Epidermal melanocyte (primary cell): ENCODE measurements around the gene NTRK2.

ENCODE experiments used
- DNase-seq: peaks from one replicate; pipeline ENCODE4 v3.0.0; 2011; ENCODE audit warnings: low spot score; ENCODE audit not compliant: insufficient read length

NTRK2 gene

DNA sequence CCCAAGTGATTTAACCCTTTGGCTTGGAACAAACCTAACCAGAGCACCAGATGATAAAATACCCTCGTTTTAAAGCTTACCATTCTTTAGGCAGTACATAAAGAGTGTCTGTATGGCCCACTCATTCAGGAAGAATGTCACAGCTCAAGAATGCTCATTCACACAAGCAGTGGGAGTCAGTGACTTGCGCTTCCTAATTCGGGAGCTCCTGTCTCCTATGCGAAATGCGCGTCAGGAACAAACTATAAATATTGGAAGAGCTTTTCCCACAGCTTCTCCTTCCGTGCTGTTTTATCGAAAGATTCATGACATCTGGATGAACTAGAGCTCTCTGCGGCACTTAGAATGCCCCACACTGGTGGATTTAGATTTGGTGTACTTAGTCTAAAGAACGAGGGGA is 66.6 kb downstream of the NTRK2 start:
- no peak for DNase-seq

GRCh38 chr9:84736536-84736935 is 67.0 kb downstream of the NTRK2 start:
- DNase-seq = no peak

GRCh38 chr9:84738353-84738752 is 68.8 kb downstream of the NTRK2 start:
- no peak for DNase-seq

DNA sequence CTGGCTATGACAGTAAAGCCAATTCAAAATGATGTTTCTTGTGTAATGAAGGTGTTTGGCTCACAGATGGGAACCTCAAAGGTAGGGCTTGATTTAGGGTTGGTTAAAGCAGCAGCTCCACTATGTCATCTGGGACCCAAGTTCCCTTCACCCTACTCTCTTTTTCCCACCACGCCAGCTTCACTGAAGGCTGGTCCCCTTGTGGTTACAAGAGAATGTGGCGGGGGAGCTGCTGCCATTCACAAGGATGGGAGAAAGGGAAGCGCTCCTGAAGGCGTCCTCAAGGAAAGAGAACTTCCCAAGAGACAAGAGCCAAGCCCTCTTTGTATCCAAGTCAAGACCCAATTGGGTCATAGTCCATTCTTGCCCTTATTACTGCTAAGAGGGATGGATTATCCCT is 72.7 kb downstream of the NTRK2 start:
- no peak for DNase-seq

GRCh38 chr9:84744195-84744594 is 74.7 kb downstream of the NTRK2 start:
- no peak for DNase-seq

DNA sequence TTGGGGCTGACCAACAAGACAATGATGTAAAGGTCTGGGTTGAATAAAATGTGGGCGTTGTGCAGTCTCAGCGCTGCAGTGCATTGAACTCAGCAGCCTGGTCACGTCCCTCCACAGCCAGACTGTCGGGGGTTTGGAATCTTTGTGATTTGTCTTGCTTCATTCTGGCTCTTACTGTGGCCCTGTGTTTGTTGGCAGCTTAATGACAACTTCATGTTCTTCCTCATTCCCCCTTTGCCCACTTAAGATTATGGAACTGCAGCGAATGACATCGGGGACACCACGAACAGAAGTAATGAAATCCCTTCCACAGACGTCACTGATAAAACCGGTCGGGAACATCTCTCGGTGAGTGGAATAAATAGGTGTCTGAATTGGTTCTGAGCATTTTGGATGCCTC is 75.2 kb downstream of the NTRK2 start:
- DNase-seq = no peak

GRCh38 chr9:84748112-84748511 is 78.6 kb downstream of the NTRK2 start:
- DNase-seq = no peak

DNA sequence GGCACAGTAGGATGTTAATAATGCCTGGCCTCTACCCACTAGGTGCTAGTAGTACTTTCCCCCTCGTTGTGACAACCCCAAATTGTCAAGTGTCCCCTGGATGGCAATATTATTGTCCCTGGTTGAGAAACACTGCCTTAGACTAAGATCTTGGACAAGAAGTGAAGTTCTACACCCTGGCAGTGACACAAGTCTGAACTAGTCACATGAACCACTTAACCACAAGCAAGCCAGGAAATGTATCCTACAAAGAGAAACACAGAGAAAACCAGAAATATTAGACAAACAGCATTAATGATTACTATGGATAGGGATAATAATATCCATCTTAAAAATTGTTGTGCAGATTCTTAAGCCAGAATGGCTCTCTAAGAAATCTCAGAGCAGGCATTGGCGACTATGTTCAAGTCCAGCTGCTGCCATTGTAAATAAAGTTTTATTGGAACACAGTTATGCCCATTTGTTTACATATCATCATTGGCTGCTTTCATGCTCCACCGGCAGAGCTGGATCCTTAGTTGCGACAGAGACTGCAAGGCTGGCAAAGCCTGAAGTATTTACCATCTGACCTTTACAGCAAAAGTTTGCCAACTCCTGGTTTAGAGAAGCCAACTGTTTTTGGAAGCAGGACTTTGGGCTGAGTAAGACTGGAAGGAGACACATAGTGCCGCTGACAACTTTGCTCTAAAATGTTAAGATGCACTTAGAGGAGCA is 80.8 kb downstream of the NTRK2 start:
- no peak for DNase-seq

GRCh38 chr9:84751921-84752320 is 82.4 kb downstream of the NTRK2 start:
- no peak for DNase-seq

GRCh38 chr9:84754461-84754860 is 84.9 kb downstream of the NTRK2 start:
- DNase-seq = no peak

GRCh38 chr9:84754881-84755280 is 85.4 kb downstream of the NTRK2 start:
- DNase-seq = no peak

- DNase-seq = no peak
Measured at GRCh38 chr9:84755380-84755779, 85.9 kb downstream of the NTRK2 start.

GRCh38 chr9:84756171-84756570 is 86.6 kb downstream of the NTRK2 start:
- no peak for DNase-seq

- no peak for DNase-seq
Measured at GRCh38 chr9:84756731-84757130, 87.2 kb downstream of the NTRK2 start.

- DNase-seq = no peak
Measured at GRCh38 chr9:84758817-84759216, 89.3 kb downstream of the NTRK2 start.

GRCh38 chr9:84759300-84759750 is 89.8 kb downstream of the NTRK2 start:
- DNase-seq = no peak

DNA sequence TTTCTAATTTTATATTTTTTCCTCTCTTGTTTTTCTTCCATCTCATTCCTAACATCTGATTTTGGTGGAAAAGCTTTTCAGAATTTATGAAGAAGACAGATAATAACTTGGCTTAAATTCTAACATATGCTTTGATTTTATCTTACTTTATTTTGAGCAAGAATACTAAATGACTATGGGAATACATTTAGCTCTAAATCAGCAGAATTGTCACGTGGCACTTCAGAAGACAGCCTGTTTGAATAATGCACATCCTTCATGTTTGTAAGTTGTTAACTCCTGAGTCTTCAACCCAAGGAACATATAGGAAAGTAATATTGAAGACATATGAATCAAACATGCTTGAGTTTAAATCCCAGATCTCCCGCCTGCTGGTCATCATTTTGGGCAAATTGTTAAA is 90.3 kb downstream of the NTRK2 start:
- DNase-seq = no peak

DNA sequence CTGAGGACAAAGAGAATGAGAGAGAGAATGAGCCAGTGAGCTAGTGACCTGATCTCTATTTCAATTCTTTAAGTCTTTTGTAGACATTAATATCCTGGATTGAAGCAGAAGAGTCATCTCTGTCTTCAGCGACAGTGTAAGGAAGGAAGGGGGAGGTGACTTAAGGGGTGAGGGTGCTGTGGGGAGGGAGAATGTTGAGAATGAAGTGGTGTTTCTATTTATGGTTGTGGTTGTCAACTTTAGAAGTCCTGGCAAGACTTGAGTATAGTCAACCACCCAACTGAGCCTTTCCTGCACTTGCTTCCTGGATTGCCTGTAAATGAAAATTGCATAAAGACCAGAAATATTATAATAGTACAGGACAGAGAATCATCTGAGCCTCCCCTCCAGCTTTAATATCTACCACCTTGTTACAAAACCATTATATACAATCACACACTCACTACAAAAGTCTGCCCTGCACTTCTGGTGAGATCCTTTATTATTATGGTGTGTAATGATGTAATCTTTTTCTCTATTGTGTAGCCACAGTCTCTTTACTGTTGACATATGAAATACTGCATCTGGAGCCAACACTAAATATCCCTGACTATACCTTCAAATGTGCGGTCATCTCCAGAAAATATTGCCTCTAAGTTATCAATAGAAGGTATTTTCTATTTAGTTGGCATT is 91.7 kb downstream of the NTRK2 start:
- no peak for DNase-seq

GRCh38 chr9:84772511-84772910 is 103.0 kb downstream of the NTRK2 start:
- no peak for DNase-seq

GRCh38 chr9:84773022-84773421 is 103.5 kb downstream of the NTRK2 start:
- DNase-seq = no peak

DNA sequence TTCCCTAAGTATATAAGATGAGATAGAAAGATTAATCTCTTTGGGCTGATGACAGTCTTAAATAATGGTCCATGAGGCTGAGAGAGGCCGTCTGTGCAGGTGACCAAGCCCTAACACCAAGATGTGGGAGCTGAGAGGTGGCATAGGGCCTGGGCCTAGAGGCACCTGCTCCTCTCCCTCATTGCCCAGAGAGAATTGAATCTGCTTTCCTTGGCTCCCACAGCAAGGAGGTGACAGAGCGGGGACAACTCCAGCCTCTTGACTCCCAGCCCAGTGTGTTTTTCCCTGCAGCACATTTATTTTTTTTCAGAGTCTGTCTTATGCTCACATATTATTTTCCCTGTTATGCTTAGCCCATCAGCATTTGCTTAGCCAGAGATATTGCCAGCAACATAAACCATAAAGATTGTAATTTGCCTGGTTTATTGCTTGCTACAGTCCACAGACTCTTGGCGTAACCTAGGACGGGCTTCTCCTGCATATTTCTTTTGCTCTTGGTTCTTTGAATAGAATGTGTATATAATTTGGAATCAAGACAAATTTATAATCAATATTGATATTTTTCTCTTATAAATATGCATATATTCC is 105.6 kb downstream of the NTRK2 start:
- DNase-seq = no peak

- DNase-seq = no peak
Measured at GRCh38 chr9:84778570-84778969, 109.0 kb downstream of the NTRK2 start.

DNA sequence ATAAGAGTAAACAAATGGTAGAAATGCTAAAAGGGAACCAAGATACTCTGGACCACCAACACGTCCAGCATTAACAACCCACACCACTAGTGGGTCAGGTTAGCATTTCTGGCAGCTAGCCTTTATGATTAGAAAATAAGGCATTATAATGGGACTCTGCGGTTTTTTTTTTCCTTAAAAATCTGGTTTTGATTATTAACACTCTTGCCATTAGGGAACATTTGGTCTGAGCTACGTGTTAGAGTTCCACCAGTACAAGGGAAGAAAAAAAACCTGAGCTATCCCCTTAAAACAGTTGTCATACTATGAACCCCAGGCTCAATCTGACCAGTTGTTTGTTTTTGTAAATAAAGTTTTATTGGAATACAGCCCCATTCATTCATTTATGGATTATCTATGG is 110.4 kb downstream of the NTRK2 start:
- DNase-seq = no peak
